B cell (primary cell): ENCODE data around the gene NCDN. TPM values are rescaled to one million over a fixed set of nuclear protein-coding genes. Genes with fewer than 3 reads are reported as not detected.

ENCODE experiments used
- ATAC-seq: fragments of 200-7000 bp; cut with Tn5 transposase; one replicate; pipeline ENCODE4 v1.10.0; 2021; ENCODE audit warnings: low read depth, mild to moderate bottlenecking, moderate number of reproducible peaks, moderate library complexity
- CTCF ChIA-PET: fragments of 350-600 bp; sonication (Branson Sonifier 250); formaldehyde crosslinking; loops from one replicate; lab custom pipeline; 2021; ENCODE audit warnings: antibody characterized with exemption, inconsistent platforms; lab: Charles Lee
- POLR2A ChIA-PET: fragments of 350-600 bp; sonication (Branson Sonifier 250); formaldehyde crosslinking; loops from one replicate; lab custom pipeline; 2021; ENCODE audit warnings: antibody characterized with exemption; lab: Charles Lee
- DNase-seq: peaks from one replicate; pipeline ENCODE4 v3.0.0; 2013
- H2AFZ ChIP-seq: 2 replicates; pipeline ENCODE4 v1.6.1; 2012; ENCODE audit warnings: mild to moderate bottlenecking, low read depth, low read length; ENCODE audit not compliant: insufficient read depth, poor library complexity, severe bottlenecking
- H3K27ac ChIP-seq, 2 donors: 1 replicate in 1 of 2; 2 replicates in 1 of 2; pipeline ENCODE4 v1.5.1; 2012 to 2013; ENCODE audit warnings: low read length in 2 of 2, mild to moderate bottlenecking in 2 of 2, moderate library complexity in 1 of 2
- H3K27me3 ChIP-seq, 4 experiments: fragments of 200-600 bp in 1 of 4; sonication (generic) in 1 of 4; replicated peaks in 1 of 4; 1 replicate in 2 of 4; 2 replicates in 2 of 4; pipeline versions ENCODE4 v1.6.1 to v1.7.0; 2013 to 2016; ENCODE audit warnings: low read length in 3 of 4, mild to moderate bottlenecking in 2 of 4, mixed read lengths in 1 of 4, moderate library complexity in 1 of 4; ENCODE audit not compliant: insufficient read depth in 4 of 4, control insufficient read depth in 3 of 4; ENCODE audit errors: control extremely low read depth in 1 of 4
- H3K36me3 ChIP-seq, 2 experiments: replicated peaks in 1 of 2; 1 replicate in 1 of 2; 2 replicates in 1 of 2; pipeline versions ENCODE4 v1.6.1 to v1.7.1; 2013; ENCODE audit warnings: low read length in 1 of 2; ENCODE audit not compliant: insufficient read depth in 2 of 2, control insufficient read depth in 1 of 2; ENCODE audit errors: control extremely low read depth in 1 of 2, extremely low read depth in 1 of 2
- H3K4me1 ChIP-seq, 2 donors: fragments of 200-600 bp in 1 of 2; sonication (generic) in 1 of 2; 1 replicate in 1 of 2; 2 replicates in 1 of 2; pipeline versions ENCODE4 v1.5.1 to v1.6.1; 2013 to 2017; ENCODE audit warnings: low read length in 2 of 2; ENCODE audit not compliant: control insufficient read depth in 2 of 2, insufficient read depth in 2 of 2
- H3K4me2 ChIP-seq: replicated peaks from 2 replicates; pipeline ENCODE3; 2012; ENCODE audit warnings: mild to moderate bottlenecking, low read depth, low read length; ENCODE audit not compliant: poor library complexity, severe bottlenecking
- H3K4me3 ChIP-seq, 5 experiments: fragments of 200-600 bp in 1 of 5; sonication (generic) in 1 of 5; 1 replicate in 3 of 5; 2 replicates in 2 of 5; pipeline versions ENCODE4 v1.5.1 to v1.7.0; 2011 to 2016; ENCODE audit warnings: low read length in 4 of 5, mild to moderate bottlenecking in 4 of 5, low read depth in 2 of 5, control low read depth in 1 of 5, moderate library complexity in 1 of 5; ENCODE audit not compliant: insufficient read depth in 1 of 5; ENCODE audit errors: control extremely low read depth in 1 of 5, extremely low read depth in 1 of 5
- H3K79me2 ChIP-seq: fragments of 200-600 bp; sonication (generic); one replicate; pipeline ENCODE4 v1.6.0; 2016; ENCODE audit warnings: low read length; ENCODE audit not compliant: control insufficient read depth, insufficient read depth
- H3K9ac ChIP-seq: fragments of 200-600 bp; sonication (generic); 2 replicates; pipeline ENCODE4 v1.6.1; 2017; ENCODE audit warnings: mild to moderate bottlenecking, low read length, moderate library complexity
- H3K9me3 ChIP-seq, 3 donors: one replicate each; pipeline versions ENCODE4 v1.6.1 to v1.7.1; 2013; ENCODE audit warnings: low read length in 2 of 3; ENCODE audit not compliant: control insufficient read depth in 2 of 3, insufficient read depth in 1 of 3; ENCODE audit errors: control extremely low read depth in 1 of 3
- H4K20me1 ChIP-seq: 2 replicates; pipeline ENCODE4 v1.6.0; 2012; ENCODE audit warnings: mild to moderate bottlenecking, low read length; ENCODE audit not compliant: insufficient read depth, control insufficient read depth, poor library complexity, severe bottlenecking
- H3K27ac Mint-ChIP-seq: one replicate; pipeline ENCODE4 v1.8.0; 2021; ENCODE audit warnings: mixed read lengths
- H3K27me3 Mint-ChIP-seq: one replicate; pipeline ENCODE4 v1.8.0; 2021; ENCODE audit warnings: mixed read lengths
- H3K4me1 Mint-ChIP-seq: one replicate; pipeline ENCODE4 v1.8.0; 2021; ENCODE audit warnings: mixed read lengths
- H3K4me3 Mint-ChIP-seq: one replicate; pipeline ENCODE4 v1.8.0; 2021; ENCODE audit warnings: mixed read lengths
- H3K9me3 Mint-ChIP-seq: one replicate; pipeline ENCODE4 v1.8.0; 2022; ENCODE audit warnings: mixed read lengths; ENCODE audit not compliant: insufficient read depth
- CTCF ChIP-seq: fragments of 200-600 bp; IDR thresholded peaks from one replicate; pipeline ENCODE4 v1.8.0; 2022; ENCODE audit warnings: antibody characterized with exemption, mild to moderate bottlenecking
- EZH2 ChIP-seq: IDR thresholded peaks from 2 replicates; pipeline ENCODE4 v1.6.1; 2012; ENCODE audit warnings: borderline replicate concordance, low read depth, mild to moderate bottlenecking, moderate library complexity, low read length; ENCODE audit not compliant: insufficient read depth, poor library complexity, severe bottlenecking
- WGBS: methylation state at CpG from one replicate; pipeline ENCODE4 v1.1.5; 2013; ENCODE audit warnings: missing lambda C conversion rate; ENCODE audit not compliant: insufficient coverage; 5-methylcytosine and 5-hydroxymethylcytosine counted together
- intact Hi-C: fragments of 100-400 bp; cut with micrococcal nuclease; formaldehyde crosslinking; loops from one replicate; pipeline ENCODE4 v1.10.0; 2022
- polyA plus RNA-seq: library from polyadenylated mRNA; depleted of rRNA; stranded (reverse); fragments of >200 nt; gene quantifications from 2 replicates; pipeline ENCODE4 v1.2.3, GENCODE V29; 2012
- total RNA-seq, 2 donors: library from RNA; stranded (reverse); fragments of 120-200 nt in 1 of 2; gene quantifications; 1 replicate in 1 of 2; 2 replicates in 1 of 2; pipeline versions ENCODE4 v1.2.3 to v1.2.4, GENCODE V29; 2013 to 2022

NCDN gene
- total and polyA plus RNA-seq, 2 donors (not counting 1 experiment from before 2014, with no cell fraction given): 13.6 to 19.8 TPM

- no peaks in the 10 kb centered on the region for H3K9me3 Mint-ChIP-seq
- H3K27me3 ChIP-seq: no peaks in the 10 kb centered on the region
- peak overlapping the region; percentile 98 for H3K4me3 Mint-ChIP-seq
- H3K4me1 Mint-ChIP-seq: peaks cover 40% of the 10 kb centered on the region
- H3K27me3 Mint-ChIP-seq: no peaks in the 10 kb centered on the region
- ChIA-PET CTCF (interaction anchor here (0.5 to 2.4 kb wide), 9 partner anchors 8 to 704 kb away, joined by 3 to 13 read pairs (median 4); partner anchors contain the start of gene CLSPN), POLR2A (interaction anchor here (0.5 to 1.9 kb wide), 4 partner anchors 11 to 215 kb away, joined by 3 to 7 read pairs (median 4); partner anchors contain the start of gene CLSPN)
- H3K27ac ChIP-seq: peak overlapping the region; percentile 68 to 82
- H3K4me2 ChIP-seq: peak overlapping the region; percentile 94
- H4K20me1 ChIP-seq: no peaks in the 10 kb centered on the region
- peak overlapping the region; percentile 89 for H3K27ac Mint-ChIP-seq
- H3K9ac ChIP-seq: peak overlapping the region; percentile 93
- H3K36me3 ChIP-seq: peaks cover 5 to 20% of the 10 kb centered on the region in 2 experiments
- peaks cover 15 to 26% of the 10 kb centered on the region in 2 donors for H3K4me1 ChIP-seq
- TF ChIP-seq EZH2 (no peak), CTCF (no peak)
- H2AFZ ChIP-seq: peak overlapping the region; percentile 89
- WGBS: 0% methylated on average over 15 of the region's 17 CpGs
- DNase-seq (no peak), ATAC-seq (no peak)
- no peaks in the 10 kb centered on the region for H3K9me3 ChIP-seq
- H3K79me2 ChIP-seq: peaks cover 37% of the 10 kb centered on the region
- H3K4me3 ChIP-seq: peak overlapping the region; percentile 82 to 94 (median 90)
- intact Hi-C loops: loop anchor here (1.0 to 10.0 kb wide), 6 partner anchors 20 to 702 kb away; partner anchors contain the start of genes PSMB2, SFPQ, SMIM12 and ZMYM6
These were observed 998 bp upstream of the NCDN start for GRCh38 chr1:35556484-35557117.
